GM10847 (cell line): ENCODE data around the gene HIPK2.

Experiments used
- POLR2A ChIP-seq: IDR thresholded peaks from 2 replicates; pipeline ENCODE4 v1.6.1; 2011; ENCODE audit not compliant: insufficient read length; ENCODE audit errors: extremely low read depth

Gene HIPK2

GRCh38 chr7:139798221-139798620 is 20.4 kb upstream of the HIPK2 start:
- no peak for TF ChIP-seq POLR2A

GRCh38 chr7:139797607-139798006 is 19.8 kb upstream of the HIPK2 start:
- no peak for TF ChIP-seq POLR2A

GRCh38 chr7:139791316-139791715 is 13.5 kb upstream of the HIPK2 start:
- TF ChIP-seq POLR2A = no peak

- no peak for TF ChIP-seq POLR2A
These were observed 6.8 kb upstream of the HIPK2 start for GRCh38 chr7:139784648-139785047.

GRCh38 chr7:139783647-139784385 is 6.0 kb upstream of the HIPK2 start:
- TF ChIP-seq POLR2A = no peak

GRCh38 chr7:139782932-139783331 is 5.1 kb upstream of the HIPK2 start:
- TF ChIP-seq POLR2A = no peak

- TF ChIP-seq POLR2A = no peak
These were observed 486 bp downstream of the HIPK2 start for GRCh38 chr7:139777133-139777891.

GRCh38 chr7:139776486-139777132 is 1.2 kb downstream of the HIPK2 start:
- no peak for TF ChIP-seq POLR2A

GRCh38 chr7:139775829-139776266 is 1.9 kb downstream of the HIPK2 start:
- no peak for TF ChIP-seq POLR2A

GRCh38 chr7:139774376-139774775 is 3.4 kb downstream of the HIPK2 start:
- TF ChIP-seq POLR2A = no peak

GRCh38 chr7:139773371-139773770 is 4.4 kb downstream of the HIPK2 start:
- TF ChIP-seq POLR2A = no peak

- no peak for TF ChIP-seq POLR2A
These were observed 4.9 kb downstream of the HIPK2 start for GRCh38 chr7:139772873-139773272.

- no peak for TF ChIP-seq POLR2A
These were observed 5.7 kb downstream of the HIPK2 start for GRCh38 chr7:139772115-139772514.

GRCh38 chr7:139771001-139771956 is 6.5 kb downstream of the HIPK2 start:
- TF ChIP-seq POLR2A = no peak

- TF ChIP-seq POLR2A = no peak
These were observed 8.0 kb downstream of the HIPK2 start for GRCh38 chr7:139769761-139770160.
